M059J (cell line): ENCODE measurements around the gene CACFD1. TPM values are rescaled to one million over a fixed set of nuclear protein-coding genes. Genes with fewer than 3 reads are reported as not detected.
A peak's percentile ranks its signal among the peaks of the same experiment; 100 is the strongest.
"Not testable (repeated sequence)": the region's sequence is repeated elsewhere in the genome, so short reads cannot be mapped to it uniquely, and the experiment has no call there.

ENCODE experiments used
- DNase-seq: peaks from one replicate; pipeline ENCODE4 v3.0.0-alpha.2; 2012; ENCODE audit warnings: low read depth
- total RNA-seq: library from RNA; depleted of rRNA; stranded (reverse); fragments of >200 nt; shearing (Covaris generic); gene quantifications from 2 replicates; pipeline ENCODE4 v1.2.3, GENCODE V29; 2014

The CACFD1 gene
- total RNA-seq, 1 experiment from 2014 or later, result 6.6 TPM

GRCh38 chr9:133439337-133439736 is 20.4 kb upstream of the CACFD1 start:
- DNase-seq, result no peak

GRCh38 chr9:133440874-133441273 is 18.9 kb upstream of the CACFD1 start:
- no peak for DNase-seq

GRCh38 chr9:133441571-133441970 is 18.2 kb upstream of the CACFD1 start:
- DNase-seq, result no peak

GRCh38 chr9:133443248-133443647 is 16.5 kb upstream of the CACFD1 start:
- no peak for DNase-seq

- DNase-seq, result peak; percentile 39
Observed at GRCh38 chr9:133443982-133444381, 15.8 kb upstream of the CACFD1 start.

- no peak for DNase-seq
Observed at GRCh38 chr9:133445293-133445969, 14.3 kb upstream of the CACFD1 start.

- DNase-seq, result peak; percentile 22
Observed at GRCh38 chr9:133448487-133448972, 11.2 kb upstream of the CACFD1 start.

- DNase-seq, result peak; percentile 78
Observed at GRCh38 chr9:133449760-133450159, 10.0 kb upstream of the CACFD1 start.

GRCh38 chr9:133451865-133452264 is 7.9 kb upstream of the CACFD1 start:
- not testable (repeated sequence) for DNase-seq

GRCh38 chr9:133452562-133452961 is 7.2 kb upstream of the CACFD1 start:
- DNase-seq, result no peak

GRCh38 chr9:133453651-133454050 is 6.1 kb upstream of the CACFD1 start:
- peak; percentile 30 for DNase-seq

GRCh38 chr9:133454325-133454724 is 5.5 kb upstream of the CACFD1 start:
- DNase-seq, result no peak

- no peak for DNase-seq
Observed at GRCh38 chr9:133454943-133455673, 4.7 kb upstream of the CACFD1 start.

- DNase-seq, result no peak
Observed at GRCh38 chr9:133455936-133456335, 3.8 kb upstream of the CACFD1 start.

- peak; percentile 17 for DNase-seq
Observed at GRCh38 chr9:133456409-133456808, 3.4 kb upstream of the CACFD1 start.

GRCh38 chr9:133457233-133457632 is 2.5 kb upstream of the CACFD1 start:
- no peak for DNase-seq

- no peak for DNase-seq
Observed at GRCh38 chr9:133457748-133458147, 2.0 kb upstream of the CACFD1 start.

- DNase-seq, result no peak
Observed at GRCh38 chr9:133458643-133459312, 1.0 kb upstream of the CACFD1 start.

- DNase-seq, result peak; percentile 24
Observed at GRCh38 chr9:133460405-133461175, 812 bp downstream of the CACFD1 start.

- no peak for DNase-seq
Observed at GRCh38 chr9:133461975-133462374, 2.2 kb downstream of the CACFD1 start.

GRCh38 chr9:133463234-133463863 is 3.6 kb downstream of the CACFD1 start:
- DNase-seq, result no peak
